ENCODE results near the gene CREB5.

DNA sequence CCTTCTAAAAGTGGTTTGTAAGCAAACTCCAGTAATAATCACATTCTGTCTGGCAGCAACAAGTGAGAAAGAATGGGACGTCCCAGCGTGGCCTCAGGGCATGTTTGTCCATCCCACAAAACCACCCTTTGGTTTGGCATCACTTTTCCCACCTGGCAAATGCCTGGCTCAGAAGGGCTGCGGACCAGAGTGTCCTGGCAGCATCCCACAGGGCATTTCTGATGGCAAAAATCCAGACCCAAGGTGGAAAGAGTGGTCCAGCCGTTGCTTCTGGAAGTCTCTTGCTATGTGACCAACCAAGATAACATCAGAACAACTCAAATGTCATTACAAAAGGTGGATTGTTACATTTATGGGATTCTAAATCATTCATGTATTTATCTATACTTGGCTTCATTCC lies 174.4 kb downstream of the CREB5 start:
- TF ChIP-seq, protein P1, sequence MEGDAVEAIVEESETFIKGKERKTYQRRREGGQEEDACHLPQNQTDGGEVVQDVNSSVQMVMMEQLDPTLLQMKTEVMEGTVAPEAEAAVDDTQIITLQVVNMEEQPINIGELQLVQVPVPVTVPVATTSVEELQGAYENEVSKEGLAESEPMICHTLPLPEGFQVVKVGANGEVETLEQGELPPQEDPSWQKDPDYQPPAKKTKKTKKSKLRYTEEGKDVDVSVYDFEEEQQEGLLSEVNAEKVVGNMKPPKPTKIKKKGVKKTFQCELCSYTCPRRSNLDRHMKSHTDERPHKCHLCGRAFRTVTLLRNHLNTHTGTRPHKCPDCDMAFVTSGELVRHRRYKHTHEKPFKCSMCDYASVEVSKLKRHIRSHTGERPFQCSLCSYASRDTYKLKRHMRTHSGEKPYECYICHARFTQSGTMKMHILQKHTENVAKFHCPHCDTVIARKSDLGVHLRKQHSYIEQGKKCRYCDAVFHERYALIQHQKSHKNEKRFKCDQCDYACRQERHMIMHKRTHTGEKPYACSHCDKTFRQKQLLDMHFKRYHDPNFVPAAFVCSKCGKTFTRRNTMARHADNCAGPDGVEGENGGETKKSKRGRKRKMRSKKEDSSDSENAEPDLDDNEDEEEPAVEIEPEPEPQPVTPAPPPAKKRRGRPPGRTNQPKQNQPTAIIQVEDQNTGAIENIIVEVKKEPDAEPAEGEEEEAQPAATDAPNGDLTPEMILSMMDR (IDR thresholded peaks at IDR 0.05), result no peak
- TF ChIP-seq POLR2A (IDR thresholded peaks at IDR 0.05), result no peak
- TF ChIP-seq POLR2AphosphoS5 (IDR thresholded peaks at IDR 0.05), result no peak
